Type B pancreatic cell (in vitro differentiated cells): Measurements from ENCODE around the gene LARP4B. TPM values are rescaled to one million over a fixed set of nuclear protein-coding genes. Genes with fewer than 3 reads are reported as not detected.

ENCODE experiments used
- DNase-seq: peaks from one replicate; pipeline ENCODE4 v3.0.0; 2021; ENCODE audit warnings: mixed read lengths; ENCODE audit not compliant: unreplicated experiment; ENCODE audit errors: extremely low spot score
- H3K27ac Mint-ChIP-seq: 2 replicates; pipeline ENCODE4 v1.8.0; 2021; ENCODE audit warnings: mild to moderate bottlenecking, mixed read lengths
- H3K27me3 Mint-ChIP-seq: 2 replicates; pipeline ENCODE4 v1.8.0; 2021; ENCODE audit warnings: mixed read lengths
- H3K36me3 Mint-ChIP-seq: 2 replicates; pipeline ENCODE4 v1.8.0; 2021; ENCODE audit warnings: mixed read lengths
- H3K4me1 Mint-ChIP-seq: one replicate; pipeline ENCODE4 v1.8.0; 2021; ENCODE audit warnings: mixed read lengths; ENCODE audit not compliant: unreplicated experiment
- H3K4me3 Mint-ChIP-seq: 2 replicates; pipeline ENCODE4 v1.8.0; 2021; ENCODE audit warnings: mild to moderate bottlenecking, mixed read lengths
- H3K9me3 Mint-ChIP-seq: 2 replicates; pipeline ENCODE4 v1.8.0; 2021; ENCODE audit warnings: mixed read lengths
- CTCF ChIP-seq: fragments of 200-600 bp; sonication (generic); conservative IDR thresholded peaks from 2 replicates; pipeline ENCODE4 v1.5.0; 2021; ENCODE audit warnings: antibody characterized with exemption, mild to moderate bottlenecking
- total RNA-seq: library from RNA; stranded (reverse); gene quantifications from 2 replicates; pipeline ENCODE4 v1.2.1, GENCODE V29; 2021; ENCODE audit warnings: low replicate concordance

Gene LARP4B
- total RNA-seq, 1 donor from 2014 or later, result 82.1 TPM

- TF ChIP-seq CTCF, result peak; percentile 66
- H3K27ac Mint-ChIP-seq, result peak overlapping the region; percentile 63
- peak; percentile 73 for DNase-seq
Observed at GRCh38 chr10:788796-789748, 142.4 kb downstream of the LARP4B start.

GRCh38 chr10:787933-788651 is 143.4 kb downstream of the LARP4B start:
- Mint-ChIP-seq H3K4me1 (no peaks in the 10 kb centered on the region), H3K27me3 (peaks cover 3% of the 10 kb centered on the region), H3K36me3 (no peaks in the 10 kb centered on the region), H3K4me3 (no peak overlapping the region), H3K9me3 (no peaks in the 10 kb centered on the region), H3K27ac (no peak overlapping the region)
- no peak for TF ChIP-seq CTCF
- DNase-seq, result peak; percentile 62

More at GRCh38 chr10:788796-789748, 142.4 kb downstream of the LARP4B start:
- Mint-ChIP-seq H3K27me3 (peaks cover 3% of the 10 kb centered on the region), H3K4me3 (peak overlapping the region; percentile 85), H3K4me1 (no peaks in the 10 kb centered on the region), H3K9me3 (no peaks in the 10 kb centered on the region), H3K36me3 (no peaks in the 10 kb centered on the region)

GRCh38 chr10:786633-787474 is 144.7 kb downstream of the LARP4B start:
- no peak for TF ChIP-seq CTCF
- peak; percentile 60 for DNase-seq
- Mint-ChIP-seq H3K9me3 (no peaks in the 10 kb centered on the region), H3K36me3 (no peaks in the 10 kb centered on the region), H3K4me1 (no peaks in the 10 kb centered on the region), H3K4me3 (no peak overlapping the region), H3K27me3 (peaks cover 10% of the 10 kb centered on the region), H3K27ac (no peak overlapping the region)

- H3K9me3 Mint-ChIP-seq, result no peaks in the 10 kb centered on the region
- H3K27ac Mint-ChIP-seq, result no peak overlapping the region
- no peaks in the 10 kb centered on the region for H3K4me1 Mint-ChIP-seq
- TF ChIP-seq CTCF, result no peak
- peaks cover 10% of the 10 kb centered on the region for H3K27me3 Mint-ChIP-seq
- no peaks in the 10 kb centered on the region for H3K36me3 Mint-ChIP-seq
- peak; percentile 65 for DNase-seq
- H3K4me3 Mint-ChIP-seq, result no peak overlapping the region
Observed at GRCh38 chr10:785861-786214, 145.7 kb downstream of the LARP4B start.
